ENCODE data around the gene DDX21.

DDX21 gene

GRCh38 chr10:68957284-68957615 is 1.3 kb downstream of the DDX21 start:
- TF ChIP-seq EZH2phosphoT487 (IDR thresholded peaks at IDR 0.05; ENCODE audit: borderline replicate concordance) (no peak), CTCF (conservative IDR thresholded peaks at IDR 0.05; ENCODE audit: low read length) (no peak)
- Histone ChIP-seq H2AFZ (ENCODE audit: low read length) (no peak overlapping the region), H3K27me3 (ENCODE audit: insufficient read depth, low read length, poor library complexity, severe bottlenecking) (no peaks in the 10 kb centered on the region), H3K4me3 (ENCODE audit: low read length, poor library complexity, severe bottlenecking) (peak overlapping the region; percentile 95), H3K4me1 (ENCODE audit: insufficient read depth, low read length, poor library complexity, severe bottlenecking) (peaks cover 41% of the 10 kb centered on the region), H3K79me2 (ENCODE audit: insufficient read depth, low read length) (peaks cover 71% of the 10 kb centered on the region), H3K36me3 (ENCODE audit: insufficient read depth, low read length) (peaks cover 16% of the 10 kb centered on the region; the same call in 1 of the 2 replicates), H3K4me2 (ENCODE audit: low read depth, low read length, poor library complexity, severe bottlenecking) (peak overlapping the region; percentile 89), H4K20me1 (ENCODE audit: insufficient read depth, low read length, poor library complexity, severe bottlenecking) (peaks cover 53% of the 10 kb centered on the region), H3K9me3 (ENCODE audit: insufficient read depth, low read depth, low read length) (no peaks in the 10 kb centered on the region), H3K9me2 (replicated peaks; ENCODE audit: low read depth, low read length) (no peaks in the 10 kb centered on the region), H3K9ac (ENCODE audit: low read depth, low read length, poor library complexity, severe bottlenecking) (peak overlapping the region; percentile 95), H3F3A (ENCODE audit: low read depth) (no peaks in the 10 kb centered on the region)

- no peaks in the 10 kb centered on the region for H3K9me2 ChIP-seq (replicated peaks; ENCODE audit: low read depth, low read length)
- H3K4me3 ChIP-seq (ENCODE audit: low read length, poor library complexity, severe bottlenecking): peak overlapping the region; percentile 95
- H3F3A ChIP-seq (ENCODE audit: low read depth): no peaks in the 10 kb centered on the region
- H3K9ac ChIP-seq (ENCODE audit: low read depth, low read length, poor library complexity, severe bottlenecking): peak overlapping the region; percentile 95
- peaks cover 41% of the 10 kb centered on the region for H3K4me1 ChIP-seq (ENCODE audit: insufficient read depth, low read length, poor library complexity, severe bottlenecking)
- H2AFZ ChIP-seq (ENCODE audit: low read length): no peak overlapping the region
- peak overlapping the region; percentile 89 for H3K4me2 ChIP-seq (ENCODE audit: low read depth, low read length, poor library complexity, severe bottlenecking)
- TF ChIP-seq CTCF (conservative IDR thresholded peaks at IDR 0.05; ENCODE audit: low read length) (no peak), EZH2phosphoT487 (IDR thresholded peaks at IDR 0.05; ENCODE audit: borderline replicate concordance) (no peak)
- H4K20me1 ChIP-seq (ENCODE audit: insufficient read depth, low read length, poor library complexity, severe bottlenecking): peaks cover 53% of the 10 kb centered on the region
- no peaks in the 10 kb centered on the region for H3K27me3 ChIP-seq (ENCODE audit: insufficient read depth, low read length, poor library complexity, severe bottlenecking)
- peaks cover 20% of the 10 kb centered on the region; the same call in 1 of the 2 replicates for H3K36me3 ChIP-seq (ENCODE audit: insufficient read depth, low read length)
- peaks cover 75% of the 10 kb centered on the region for H3K79me2 ChIP-seq (ENCODE audit: insufficient read depth, low read length)
- H3K9me3 ChIP-seq (ENCODE audit: insufficient read depth, low read depth, low read length): no peaks in the 10 kb centered on the region
Measured at GRCh38 chr10:68957654-68958053, 1.7 kb downstream of the DDX21 start.

GRCh38 chr10:68959695-68960527 is 3.9 kb downstream of the DDX21 start:
- no peaks in the 10 kb centered on the region for H3K9me3 ChIP-seq (ENCODE audit: insufficient read depth, low read depth, low read length)
- no peaks in the 10 kb centered on the region for H3F3A ChIP-seq (ENCODE audit: low read depth)
- peak overlapping the region; percentile 89 for H3K4me2 ChIP-seq (ENCODE audit: low read depth, low read length, poor library complexity, severe bottlenecking)
- peaks cover 53% of the 10 kb centered on the region for H4K20me1 ChIP-seq (ENCODE audit: insufficient read depth, low read length, poor library complexity, severe bottlenecking)
- H3K4me3 ChIP-seq (ENCODE audit: low read length, poor library complexity, severe bottlenecking): peak overlapping the region; percentile 60
- peaks cover 74% of the 10 kb centered on the region for H3K79me2 ChIP-seq (ENCODE audit: insufficient read depth, low read length)
- H3K36me3 ChIP-seq (ENCODE audit: insufficient read depth, low read length): peaks cover 38% of the 10 kb centered on the region
- H3K4me1 ChIP-seq (ENCODE audit: insufficient read depth, low read length, poor library complexity, severe bottlenecking): peaks cover 39% of the 10 kb centered on the region
- H3K9me2 ChIP-seq (replicated peaks; ENCODE audit: low read depth, low read length): no peaks in the 10 kb centered on the region
- H2AFZ ChIP-seq (ENCODE audit: low read length): no peak overlapping the region
- no peaks in the 10 kb centered on the region for H3K27me3 ChIP-seq (ENCODE audit: insufficient read depth, low read length, poor library complexity, severe bottlenecking)
- peak overlapping the region; percentile 33 for H3K9ac ChIP-seq (ENCODE audit: low read depth, low read length, poor library complexity, severe bottlenecking)
- TF ChIP-seq EZH2phosphoT487 (IDR thresholded peaks at IDR 0.05; ENCODE audit: borderline replicate concordance) (no peak), CTCF (conservative IDR thresholded peaks at IDR 0.05; ENCODE audit: low read length) (no peak)

All from Loucy (cell line).